ENCODE data around the gene SLC5A1. TPM values are rescaled to one million over a fixed set of nuclear protein-coding genes. Genes with fewer than 3 reads are reported as not detected.

Gene SLC5A1
- polyA plus RNA-seq, 1 donor from 2014 or later = not detected

GRCh38 chr22:32073262-32073661, 30.2 kb downstream of the SLC5A1 start:
- H3K4me3 ChIP-seq (ENCODE audit: low read length) = no peak overlapping the region
- H3K4me2 ChIP-seq (ENCODE audit: low read length) = no peak overlapping the region
- H3K27me3 ChIP-seq (ENCODE audit: insufficient read depth, low read depth, low read length) = no peaks in the 10 kb centered on the region
- H3K27ac ChIP-seq (ENCODE audit: low read length) = no peak overlapping the region
- no peaks in the 10 kb centered on the region for H3K36me3 ChIP-seq (ENCODE audit: insufficient read depth, low read length)
- H3F3A ChIP-seq (ENCODE audit: insufficient read depth, low read length, poor library complexity, severe bottlenecking) = no peaks in the 10 kb centered on the region
- no peak overlapping the region for H3K9ac ChIP-seq (ENCODE audit: low read length)
- no peaks in the 10 kb centered on the region for H3K9me3 ChIP-seq (ENCODE audit: low read length)
- H4K20me1 ChIP-seq (ENCODE audit: insufficient read depth) = no peaks in the 10 kb centered on the region
- H2AFZ ChIP-seq (ENCODE audit: low read depth, low read length) = no peak overlapping the region
- no peak for TF ChIP-seq POLR2AphosphoS5 (IDR thresholded peaks at IDR 0.05)
- no peak for TF ChIP-seq EP300 (conservative IDR thresholded peaks at IDR 0.05; ENCODE audit: poor library complexity, severe bottlenecking)
- TF ChIP-seq CTCF (IDR thresholded peaks at IDR 0.05; ENCODE audit: poor library complexity, severe bottlenecking) = no peak
- no peaks in the 10 kb centered on the region for H3K79me2 ChIP-seq (replicated peaks; ENCODE audit: insufficient read depth, low read length)
- H3K9me2 ChIP-seq (ENCODE audit: insufficient read depth, low read length) = no peaks in the 10 kb centered on the region

- TF ChIP-seq POLR2AphosphoS5 (IDR thresholded peaks at IDR 0.05) = no peak
- TF ChIP-seq RAD21 (conservative IDR thresholded peaks at IDR 0.05) = no peak
- TF ChIP-seq SMC3 (conservative IDR thresholded peaks at IDR 0.05; ENCODE audit: poor library complexity) = no peak
- no peak for TF ChIP-seq REST (IDR thresholded peaks at IDR 0.05; ENCODE audit: borderline replicate concordance)
- no peak for TF ChIP-seq TAF1 (IDR thresholded peaks at IDR 0.05; ENCODE audit: low read depth)
- TF ChIP-seq EZH2 (IDR thresholded peaks at IDR 0.05; ENCODE audit: borderline replicate concordance, insufficient read depth, low read length, poor library complexity, severe bottlenecking) = no peak
- no peak for TF ChIP-seq MXI1 (conservative IDR thresholded peaks at IDR 0.05; ENCODE audit: poor library complexity, severe bottlenecking)
- TF ChIP-seq EP300 (conservative IDR thresholded peaks at IDR 0.05; ENCODE audit: poor library complexity, severe bottlenecking) = no peak
- TF ChIP-seq CTCF (IDR thresholded peaks at IDR 0.05; ENCODE audit: poor library complexity, severe bottlenecking) = no peak
- H3K79me2 ChIP-seq (replicated peaks; ENCODE audit: insufficient read depth, low read length) = no peaks in the 10 kb centered on the region
These were observed 30.8 kb downstream of the SLC5A1 start for GRCh38 chr22:32073823-32074380.

More at GRCh38 chr22:32073823-32074380, 30.8 kb downstream of the SLC5A1 start:
- Histone ChIP-seq H3K9ac (ENCODE audit: low read length) (no peak overlapping the region), H3K9me2 (ENCODE audit: insufficient read depth, low read length) (no peaks in the 10 kb centered on the region), H2AFZ (ENCODE audit: low read depth, low read length) (no peak overlapping the region), H3K9me3 (ENCODE audit: low read length) (no peaks in the 10 kb centered on the region), H3K4me3 (ENCODE audit: low read length) (no peak overlapping the region), H3K27ac (ENCODE audit: low read length) (no peak overlapping the region), H3F3A (ENCODE audit: insufficient read depth, low read length, poor library complexity, severe bottlenecking) (no peaks in the 10 kb centered on the region), H4K20me1 (ENCODE audit: insufficient read depth) (no peaks in the 10 kb centered on the region), H3K4me2 (ENCODE audit: low read length) (no peak overlapping the region), H3K36me3 (ENCODE audit: insufficient read depth, low read length) (no peaks in the 10 kb centered on the region), H3K27me3 (ENCODE audit: insufficient read depth, low read depth, low read length) (no peaks in the 10 kb centered on the region)

Data from neural cell (in vitro differentiated cells).